Femur (tissue), 1 donor: ENCODE results near the gene BLVRB.
"Not testable (repeated sequence)": the region's sequence is repeated elsewhere in the genome, so short reads cannot be mapped to it uniquely, and the experiment has no call there.

ENCODE experiments used
- DNase-seq: peaks from one replicate; pipeline ENCODE4 v3.0.0-alpha.2; 2017

Gene BLVRB

GRCh38 chr19:40446263-40446784 is 19.2 kb downstream of the BLVRB start:
- no peak for DNase-seq

- DNase-seq, result no peak
Observed at GRCh38 chr19:40445780-40446262, 19.7 kb downstream of the BLVRB start.

- DNase-seq, result no peak
Observed at GRCh38 chr19:40444825-40445312, 20.7 kb downstream of the BLVRB start.

GRCh38 chr19:40444000-40444824 is 21.3 kb downstream of the BLVRB start, which contains the start of gene SERTAD3:
Gene SERTAD3, minus strand, starts transcription at chr19:40444335. Its CDS starts 2,255 bp downstream, at chr19:40442080.
- peak; percentile 98 for DNase-seq

GRCh38 chr19:40443131-40443999 is 22.2 kb downstream of the BLVRB start:
- DNase-seq, result peak; percentile 100

GRCh38 chr19:40442328-40443130 is 23.0 kb downstream of the BLVRB start:
- no peak for DNase-seq

- DNase-seq, result no peak
Observed at GRCh38 chr19:40441719-40442253, 23.8 kb downstream of the BLVRB start.

GRCh38 chr19:40438284-40438683 is 27.3 kb downstream of the BLVRB start:
- DNase-seq, result no peak

GRCh38 chr19:40433391-40434216 is 31.9 kb downstream of the BLVRB start:
- peak; percentile 94 for DNase-seq

GRCh38 chr19:40432760-40433159 is 32.8 kb downstream of the BLVRB start:
- DNase-seq, result not testable (repeated sequence)

- no peak for DNase-seq
Observed at GRCh38 chr19:40431698-40432097, 33.8 kb downstream of the BLVRB start.

GRCh38 chr19:40430242-40430641 is 35.3 kb downstream of the BLVRB start:
- DNase-seq, result not testable (repeated sequence)

- not testable (repeated sequence) for DNase-seq
Observed at GRCh38 chr19:40428197-40428596, 37.3 kb downstream of the BLVRB start.

GRCh38 chr19:40425450-40426287 is 39.9 kb downstream of the BLVRB start, which contains the start of gene SERTAD1:
Gene SERTAD1, minus strand, starts transcription at chr19:40425992. Its CDS starts 2,446 bp downstream, at chr19:40423546.
- DNase-seq, result peak; percentile 100

GRCh38 chr19:40424637-40425449 is 40.7 kb downstream of the BLVRB start:
- no peak for DNase-seq

- DNase-seq, result no peak
Observed at GRCh38 chr19:40423938-40424337, 41.6 kb downstream of the BLVRB start.

- no peak for DNase-seq
Observed at GRCh38 chr19:40422748-40423566, 42.6 kb downstream of the BLVRB start.
